ENCODE results near the gene GAB1. TPM values are rescaled to one million over a fixed set of nuclear protein-coding genes. Genes with fewer than 3 reads are reported as not detected.

GAB1 gene
- total and polyA plus RNA-seq, 7 donors, result 10.0 to 71.6 (median 44.1) TPM

GRCh38 chr4:143399113-143399949, 62.7 kb downstream of the GAB1 start:
- WGBS, 2 donors, result 56 to 68% methylated on average over 5 of the region's 5 CpGs
- DNase-seq, result no peak
- Histone ChIP-seq H3K4me1 (peaks cover 0 to 82% (median 53%) of the 10 kb centered on the region in 4 donors), H3K36me3 (no peaks in the 10 kb centered on the region), H3K27ac (peak overlapping the region in 1 of 4 donors; percentile 67), H3K4me3 (no peak overlapping the region), H3K27me3 (no peaks in the 10 kb centered on the region), H3K9me3 (no peaks in the 10 kb centered on the region)
- TF ChIP-seq POLR2A (IDR thresholded peaks at IDR 0.05) (no peak), CTCF (IDR thresholded peaks at IDR 0.05) (peak in 3 of 4 experiments; percentile 27 to 41 (median 34))
- intact Hi-C loops (cut with DNase I), result no loop called here

- TF ChIP-seq CTCF (IDR thresholded peaks at IDR 0.05) (no peak), POLR2A (IDR thresholded peaks at IDR 0.05) (no peak), EP300 (IDR thresholded peaks at IDR 0.05) (no peak), POLR2AphosphoS5 (IDR thresholded peaks at IDR 0.05) (no peak)
- H3K4me3 ChIP-seq, result no peak overlapping the region
- H3K4me1 ChIP-seq, result peaks cover 0 to 84% (median 56%) of the 10 kb centered on the region in 4 donors
- no peaks in the 10 kb centered on the region for H3K36me3 ChIP-seq
- H3K27me3 ChIP-seq, result no peaks in the 10 kb centered on the region
- DNase-seq, result no peak
- 89 to 96% methylated on average over 2 of the region's 2 CpGs for WGBS, 2 donors
- peak overlapping the region in 2 of 4 donors; percentile 3 to 7 for H3K27ac ChIP-seq
- intact Hi-C loops (cut with DNase I), result loop anchor here (5.0 kb wide), 1 partner anchor 63 kb away; the partner anchor contains the start of gene GAB1
- no peaks in the 10 kb centered on the region for H3K9me3 ChIP-seq
These were observed 63.4 kb downstream of the GAB1 start for GRCh38 chr4:143400082-143400481.

GRCh38 chr4:143402776-143403552, 66.3 kb downstream of the GAB1 start:
- intact Hi-C loops (cut with DNase I), result loop anchor here (5.0 kb wide), 1 partner anchor 66 kb away; the partner anchor contains the start of gene GAB1
- Histone ChIP-seq H3K9me3 (no peaks in the 10 kb centered on the region), H3K27me3 (no peaks in the 10 kb centered on the region), H3K4me1 (peaks cover 0 to 91% (median 62%) of the 10 kb centered on the region in 4 donors), H3K4me3 (no peak overlapping the region), H3K36me3 (no peaks in the 10 kb centered on the region), H3K27ac (peak overlapping the region; percentile 4 to 53 (median 49))
- 36 to 71% methylated on average over 4 of the region's 4 CpGs for WGBS, 2 donors
- TF ChIP-seq POLR2AphosphoS5 (IDR thresholded peaks at IDR 0.05) (no peak), CTCF (IDR thresholded peaks at IDR 0.05) (no peak), EP300 (IDR thresholded peaks at IDR 0.05) (no peak), POLR2A (IDR thresholded peaks at IDR 0.05) (no peak)
- no peak for DNase-seq

GRCh38 chr4:143403553-143403820, 66.8 kb downstream of the GAB1 start:
- H3K4me3 ChIP-seq, result no peak overlapping the region
- H3K27ac ChIP-seq, result peak overlapping the region; percentile 4 to 53 (median 49)
- H3K36me3 ChIP-seq, result no peaks in the 10 kb centered on the region
- peaks cover 0 to 91% (median 61%) of the 10 kb centered on the region in 4 donors for H3K4me1 ChIP-seq
- WGBS, 2 donors, result 41 to 69% methylated on average over 4 of the region's 4 CpGs
- intact Hi-C loops (cut with DNase I), result loop anchor here (5.0 kb wide), 1 partner anchor 66 kb away; the partner anchor contains the start of gene GAB1
- H3K9me3 ChIP-seq, result no peaks in the 10 kb centered on the region
- DNase-seq, result no peak
- H3K27me3 ChIP-seq, result no peaks in the 10 kb centered on the region
- TF ChIP-seq POLR2A (IDR thresholded peaks at IDR 0.05), result no peak
- TF ChIP-seq POLR2AphosphoS5 (IDR thresholded peaks at IDR 0.05), result no peak
- TF ChIP-seq EP300 (IDR thresholded peaks at IDR 0.05), result no peak

- Histone ChIP-seq H3K4me1 (peaks cover 0 to 92% (median 69%) of the 10 kb centered on the region in 4 donors), H3K36me3 (no peaks in the 10 kb centered on the region), H3K9me3 (no peaks in the 10 kb centered on the region), H3K27me3 (no peaks in the 10 kb centered on the region), H3K27ac (peak overlapping the region in 2 of 4 donors; percentile 44 to 52), H3K4me3 (no peak overlapping the region)
- WGBS, 2 donors, result 73 to 93% methylated on average over 3 of the region's 3 CpGs
- no peak for DNase-seq
- no peak for TF ChIP-seq POLR2AphosphoS5 (IDR thresholded peaks at IDR 0.05)
- no peak for TF ChIP-seq CTCF (IDR thresholded peaks at IDR 0.05)
- no peak for TF ChIP-seq POLR2A (IDR thresholded peaks at IDR 0.05)
- TF ChIP-seq EP300 (IDR thresholded peaks at IDR 0.05), result no peak
- intact Hi-C loops (cut with DNase I), result loop anchor here (5.0 kb wide), 1 partner anchor 67 kb away; the partner anchor contains the start of gene GAB1
These were observed 67.9 kb downstream of the GAB1 start for GRCh38 chr4:143404555-143404954.
